Measurements from ENCODE around the gene RIPPLY1. TPM values are rescaled to one million over a fixed set of nuclear protein-coding genes. Genes with fewer than 3 reads are reported as not detected.

Gene RIPPLY1
- total RNA-seq, 1 experiment from 2014 or later: not detected

GRCh38 chrX:106927023-106927422 is 23.9 kb upstream of the RIPPLY1 start:
- ChIA-PET POLR2A (ENCODE audit: unreplicated experiment) (no interaction called here), CTCF (no interaction called here)
- BruUV-seq (replicated peaks): no TSS peak
- no peak overlapping the region for H2AFZ ChIP-seq
- intact Hi-C loops (cut with micrococcal nuclease; ENCODE audit: unreplicated experiment): no loop called here
- no peak for DNase-seq
- no peak overlapping the region for H3K27ac ChIP-seq
- H3K4me2 ChIP-seq: no peak overlapping the region
- H3K36me3 ChIP-seq (ENCODE audit: low read depth): no peaks in the 10 kb centered on the region
- H4K20me1 ChIP-seq (ENCODE audit: insufficient read depth): no peaks in the 10 kb centered on the region
- H3K79me2 ChIP-seq (ENCODE audit: low read depth): no peaks in the 10 kb centered on the region
- no peak for TF ChIP-seq CTCF (conservative IDR thresholded peaks at IDR 0.05)
- TF ChIP-seq EZH2 (IDR thresholded peaks at IDR 0.05; ENCODE audit: low read depth): no peak
- peaks cover 2% of the 10 kb centered on the region; the same call in 1 of the 2 replicates for H3F3A ChIP-seq (ENCODE audit: insufficient read depth, low read depth)
- H3K9me3 ChIP-seq (ENCODE audit: insufficient read depth, low read depth): no peaks in the 10 kb centered on the region
- H3K4me1 ChIP-seq (replicated peaks; ENCODE audit: insufficient read depth): peaks cover 9% of the 10 kb centered on the region
- H3K9me2 ChIP-seq (ENCODE audit: insufficient read depth): no peaks in the 10 kb centered on the region
- H3K4me3 ChIP-seq: no peak overlapping the region
- no peaks in the 10 kb centered on the region for H3K27me3 ChIP-seq (ENCODE audit: insufficient read depth, low read depth)

- Histone ChIP-seq H3K4me1 (replicated peaks; ENCODE audit: insufficient read depth) (peaks cover 25% of the 10 kb centered on the region), H3K79me2 (ENCODE audit: low read depth) (no peaks in the 10 kb centered on the region), H3K4me2 (no peak overlapping the region), H3K27me3 (ENCODE audit: insufficient read depth, low read depth) (no peaks in the 10 kb centered on the region), H3K27ac (no peak overlapping the region), H3K9me2 (ENCODE audit: insufficient read depth) (no peaks in the 10 kb centered on the region), H3K36me3 (ENCODE audit: low read depth) (no peaks in the 10 kb centered on the region), H3K4me3 (no peak overlapping the region), H3F3A (ENCODE audit: insufficient read depth, low read depth) (peaks cover 6% of the 10 kb centered on the region; the same call in 1 of the 2 replicates), H3K9me3 (ENCODE audit: insufficient read depth, low read depth) (no peaks in the 10 kb centered on the region), H2AFZ (no peak overlapping the region), H4K20me1 (ENCODE audit: insufficient read depth) (no peaks in the 10 kb centered on the region)
- no peak for DNase-seq
- ChIA-PET POLR2A (ENCODE audit: unreplicated experiment) (no interaction called here), CTCF (no interaction called here)
- intact Hi-C loops (cut with micrococcal nuclease; ENCODE audit: unreplicated experiment): no loop called here
- TF ChIP-seq CTCF (conservative IDR thresholded peaks at IDR 0.05) (no peak), EZH2 (IDR thresholded peaks at IDR 0.05; ENCODE audit: low read depth) (no peak)
- BruUV-seq (replicated peaks): no TSS peak
Measured at GRCh38 chrX:106921637-106922036, 18.5 kb upstream of the RIPPLY1 start.

GRCh38 chrX:106919932-106920452 is 16.9 kb upstream of the RIPPLY1 start, which contains the start of gene CLDN2:
Gene CLDN2 (plus strand): TSS chrX:106920402. CDS start chrX:106928229, 7,827 bp downstream.
- Histone ChIP-seq H2AFZ (no peak within 1 kb of the TSS), H3K9me3 (ENCODE audit: insufficient read depth, low read depth) (no peaks in the 10 kb centered on the region), H3K4me1 (replicated peaks; ENCODE audit: insufficient read depth) (peaks cover 25% of the 10 kb centered on the region), H3K4me2 (no peak within 1 kb of the TSS), H3K4me3 (no peak within 1 kb of the TSS), H3K79me2 (ENCODE audit: low read depth) (no peaks in the 10 kb centered on the region), H3K36me3 (ENCODE audit: low read depth) (no peaks in the 10 kb centered on the region), H3K27me3 (ENCODE audit: insufficient read depth, low read depth) (no peaks in the 10 kb centered on the region), H3K9me2 (ENCODE audit: insufficient read depth) (no peaks in the 10 kb centered on the region), H3K27ac (no peak within 1 kb of the TSS), H4K20me1 (ENCODE audit: insufficient read depth) (no peaks in the 10 kb centered on the region), H3F3A (ENCODE audit: insufficient read depth, low read depth) (peaks cover 6% of the 10 kb centered on the region; the same call in 1 of the 2 replicates)
- no TSS peak for BruUV-seq (replicated peaks)
- intact Hi-C loops (cut with micrococcal nuclease; ENCODE audit: unreplicated experiment): no loop called here
- POLR2A ChIA-PET (ENCODE audit: unreplicated experiment): no interaction called here
- CTCF ChIA-PET: no interaction called here
- no peak for TF ChIP-seq EZH2 (IDR thresholded peaks at IDR 0.05; ENCODE audit: low read depth)
- TF ChIP-seq CTCF (conservative IDR thresholded peaks at IDR 0.05): no peak
- DNase-seq: no peak

Measured in PC-9 (cell line).